DMS114 treated with DMSO at 0.1 percent for 48 hours (cell line): Measurements from ENCODE around the gene KBTBD8.

ENCODE experiments used
- DNase-seq: peaks from one replicate; lab custom pipeline; 2025; ENCODE audit not compliant: unreplicated experiment; lab: John Stamatoyannopoulos, UW

KBTBD8 gene

GRCh38 chr3:66997560-66998112 lies 471 bp upstream of the KBTBD8 start:
- DNase-seq, result no peak

- DNase-seq, result no peak
These were observed 763 bp downstream of the KBTBD8 start for GRCh38 chr3:66998904-66999235.

- no peak for DNase-seq
These were observed 1.9 kb downstream of the KBTBD8 start for GRCh38 chr3:67000009-67000408.

GRCh38 chr3:67001086-67001861 lies 3.2 kb downstream of the KBTBD8 start:
- DNase-seq, result no peak

- no peak for DNase-seq
These were observed 7.9 kb downstream of the KBTBD8 start for GRCh38 chr3:67005974-67006373.

- no peak for DNase-seq
These were observed 8.4 kb downstream of the KBTBD8 start for GRCh38 chr3:67006460-67006859.

GRCh38 chr3:67008388-67008787 lies 10.3 kb downstream of the KBTBD8 start:
- DNase-seq, result no peak

- DNase-seq, result no peak
These were observed 11.6 kb downstream of the KBTBD8 start for GRCh38 chr3:67009716-67010115.

- DNase-seq, result no peak
These were observed 13.5 kb downstream of the KBTBD8 start for GRCh38 chr3:67011414-67012131.

- no peak for DNase-seq
These were observed 14.5 kb downstream of the KBTBD8 start for GRCh38 chr3:67012564-67012963.

GRCh38 chr3:67015702-67016484 lies 17.8 kb downstream of the KBTBD8 start:
- no peak for DNase-seq

GRCh38 chr3:67016522-67017080 lies 18.5 kb downstream of the KBTBD8 start:
- no peak for DNase-seq

- DNase-seq, result no peak
These were observed 19.1 kb downstream of the KBTBD8 start for GRCh38 chr3:67017211-67017610.

GRCh38 chr3:67018105-67018788 lies 20.1 kb downstream of the KBTBD8 start:
- DNase-seq, result no peak

- DNase-seq, result no peak
These were observed 20.9 kb downstream of the KBTBD8 start for GRCh38 chr3:67018789-67019526.

GRCh38 chr3:67028001-67028784 lies 30.1 kb downstream of the KBTBD8 start:
- DNase-seq, result no peak

- no peak for DNase-seq
These were observed 33.0 kb downstream of the KBTBD8 start for GRCh38 chr3:67030785-67031740.

- no peak for DNase-seq
These were observed 33.9 kb downstream of the KBTBD8 start for GRCh38 chr3:67031986-67032385.
